NOMO-1 treated with dmso at 0.1 percent for 144 hours (cell line): Measurements from ENCODE around the gene TEAD4.

Experiments used
- DNase-seq: peaks from one replicate; lab custom pipeline; 2025; ENCODE audit not compliant: unreplicated experiment; lab: John Stamatoyannopoulos, UW

Gene TEAD4

GRCh38 chr12:3078086-3078820, 119.1 kb downstream of the TEAD4 start:
- no peak for DNase-seq

- DNase-seq: no peak
Observed at GRCh38 chr12:3081091-3081490, 121.9 kb downstream of the TEAD4 start.

- no peak for DNase-seq
Observed at GRCh38 chr12:3081886-3082285, 122.7 kb downstream of the TEAD4 start.

GRCh38 chr12:3083241-3083920, 124.2 kb downstream of the TEAD4 start:
- DNase-seq: no peak

- no peak for DNase-seq
Observed at GRCh38 chr12:3083921-3084347, 124.7 kb downstream of the TEAD4 start.

- DNase-seq: no peak
Observed at GRCh38 chr12:3084742-3085141, 125.5 kb downstream of the TEAD4 start.

GRCh38 chr12:3085341-3086139, 126.3 kb downstream of the TEAD4 start:
- DNase-seq: no peak

GRCh38 chr12:3086211-3086610, 127.0 kb downstream of the TEAD4 start:
- no peak for DNase-seq

GRCh38 chr12:3086729-3087323, 127.6 kb downstream of the TEAD4 start:
- no peak for DNase-seq

- no peak for DNase-seq
Observed at GRCh38 chr12:3087758-3088650, 128.8 kb downstream of the TEAD4 start.

GRCh38 chr12:3089588-3089987, 130.4 kb downstream of the TEAD4 start:
- no peak for DNase-seq
